Lung (tissue), 12 donors: ENCODE results near the gene SCYGR4. TPM values are rescaled to one million over a fixed set of nuclear protein-coding genes. Genes with fewer than 3 reads are reported as not detected.

ENCODE experiments used
- ATAC-seq: fragments of 200-7000 bp; cut with Tn5 transposase; one replicate; pipeline ENCODE4 v1.9.1; 2020; ENCODE audit warnings: moderate number of reproducible peaks; ENCODE audit not compliant: insufficient read depth, low FRiP score
- DNase-seq, 3 donors: peaks; one replicate each; pipeline ENCODE4 v3.0.0-alpha.2; 2013 to 2017
- H3K27ac ChIP-seq, 2 donors: one replicate each; pipeline ENCODE4 v1.5.1; 2013; ENCODE audit warnings: mild to moderate bottlenecking in 2 of 2, moderate library complexity in 2 of 2, control low read depth in 1 of 2, inconsistent platforms in 1 of 2, low read depth in 1 of 2, low read length in 1 of 2
- H3K27me3 ChIP-seq, 3 donors: one replicate each; pipeline ENCODE4 v1.5.1; 2013; ENCODE audit warnings: low read length in 2 of 3; ENCODE audit not compliant: control insufficient read depth in 3 of 3, insufficient read depth in 3 of 3
- H3K36me3 ChIP-seq, 4 donors: one replicate each; pipeline ENCODE4 v1.5.1; 2013; ENCODE audit warnings: low read length in 4 of 4, mild to moderate bottlenecking in 1 of 4, moderate library complexity in 1 of 4; ENCODE audit not compliant: control insufficient read depth in 4 of 4, insufficient read depth in 4 of 4
- H3K4me1 ChIP-seq, 5 donors: one replicate each; pipeline ENCODE4 v1.5.1; 2013; ENCODE audit warnings: low read length in 5 of 5, mild to moderate bottlenecking in 2 of 5, moderate library complexity in 1 of 5; ENCODE audit not compliant: control insufficient read depth in 5 of 5, insufficient read depth in 5 of 5
- H3K4me3 ChIP-seq: one replicate; pipeline ENCODE4 v1.5.1; 2013; ENCODE audit warnings: mild to moderate bottlenecking, control low read depth, moderate library complexity
- H3K9ac ChIP-seq, 2 donors: one replicate each; pipeline ENCODE4 v1.5.1; 2013; ENCODE audit warnings: low read length in 2 of 2, control low read depth in 1 of 2; ENCODE audit not compliant: insufficient read depth in 1 of 2
- H3K9me3 ChIP-seq, 4 donors: one replicate each; pipeline ENCODE4 v1.5.1; 2013; ENCODE audit warnings: low read length in 3 of 4, mild to moderate bottlenecking in 1 of 4, moderate library complexity in 1 of 4; ENCODE audit not compliant: control insufficient read depth in 4 of 4, insufficient read depth in 3 of 4
- WGBS, 2 donors: extraction: QIAGEN DNeasy Blood & Tissue Kit; methylation state at CpG; one replicate each; pipeline ENCODE4 v1.1.7; 2013; 5-methylcytosine and 5-hydroxymethylcytosine counted together
- polyA plus RNA-seq, 2 donors: library from polyadenylated mRNA; stranded (reverse); fragments of 200-250 nt; gene quantifications; one replicate each; pipeline ENCODE4 v1.2.1, GENCODE V29; 2013
- total RNA-seq, 2 donors: library from RNA; depleted of rRNA in 1 of 2; stranded (reverse); fragments of >200 nt in 1 of 2; gene quantifications; one replicate each; pipeline ENCODE4 v1.2.1, GENCODE V29; 2014 to 2021
- TF ChIP-seq, protein P1 (sequence below): IDR thresholded peaks from 2 replicates; pipeline ENCODE4 v1.5.1; 2012; ENCODE audit warnings: mild to moderate bottlenecking; ENCODE audit errors: control extremely low read depth, extremely low read depth
- donor health status: control.
- donor health status: control.
- donor health status: Bipolar disorder and iron deficiency.
- donor health status: healthy.
- donor health status: DM: yes; HTN: yes; CAD: no.

Gene SCYGR4
- total and polyA plus RNA-seq, 4 donors, result not detected

DNA sequence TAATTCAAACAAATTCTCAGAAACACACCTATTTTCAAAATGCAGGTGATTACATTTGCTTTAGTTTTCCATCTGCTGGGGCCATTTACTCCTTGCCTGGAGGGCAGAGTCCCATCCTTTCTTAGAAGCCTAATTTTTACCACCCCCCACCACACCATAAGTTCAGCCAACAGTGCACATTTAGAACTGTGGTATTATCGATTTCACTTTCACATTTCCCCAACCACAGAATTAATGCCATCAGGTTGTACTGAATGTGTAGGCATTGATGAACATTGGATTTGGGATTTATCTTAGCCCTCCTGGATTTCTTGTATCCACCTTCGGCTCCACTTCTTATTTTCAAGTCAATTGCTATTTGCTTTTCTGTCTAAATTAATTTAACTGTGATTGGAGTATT is 7.2 kb upstream of the SCYGR4 start:
- Histone ChIP-seq H3K36me3 (no peaks in the 10 kb centered on the region), H3K27me3 (no peaks in the 10 kb centered on the region), H3K9ac (no peak overlapping the region), H3K27ac (no peak overlapping the region), H3K9me3 (no peaks in the 10 kb centered on the region), H3K4me1 (peaks cover 0 to 4% (median 2%) of the 10 kb centered on the region in 5 donors), H3K4me3 (no peak overlapping the region)
- no peak for ATAC-seq
- no peak for DNase-seq
- TF ChIP-seq, protein P1, sequence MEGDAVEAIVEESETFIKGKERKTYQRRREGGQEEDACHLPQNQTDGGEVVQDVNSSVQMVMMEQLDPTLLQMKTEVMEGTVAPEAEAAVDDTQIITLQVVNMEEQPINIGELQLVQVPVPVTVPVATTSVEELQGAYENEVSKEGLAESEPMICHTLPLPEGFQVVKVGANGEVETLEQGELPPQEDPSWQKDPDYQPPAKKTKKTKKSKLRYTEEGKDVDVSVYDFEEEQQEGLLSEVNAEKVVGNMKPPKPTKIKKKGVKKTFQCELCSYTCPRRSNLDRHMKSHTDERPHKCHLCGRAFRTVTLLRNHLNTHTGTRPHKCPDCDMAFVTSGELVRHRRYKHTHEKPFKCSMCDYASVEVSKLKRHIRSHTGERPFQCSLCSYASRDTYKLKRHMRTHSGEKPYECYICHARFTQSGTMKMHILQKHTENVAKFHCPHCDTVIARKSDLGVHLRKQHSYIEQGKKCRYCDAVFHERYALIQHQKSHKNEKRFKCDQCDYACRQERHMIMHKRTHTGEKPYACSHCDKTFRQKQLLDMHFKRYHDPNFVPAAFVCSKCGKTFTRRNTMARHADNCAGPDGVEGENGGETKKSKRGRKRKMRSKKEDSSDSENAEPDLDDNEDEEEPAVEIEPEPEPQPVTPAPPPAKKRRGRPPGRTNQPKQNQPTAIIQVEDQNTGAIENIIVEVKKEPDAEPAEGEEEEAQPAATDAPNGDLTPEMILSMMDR, result no peak
- WGBS, 2 donors, result 80 to 85% methylated on average over 2 of the region's 2 CpGs

DNA sequence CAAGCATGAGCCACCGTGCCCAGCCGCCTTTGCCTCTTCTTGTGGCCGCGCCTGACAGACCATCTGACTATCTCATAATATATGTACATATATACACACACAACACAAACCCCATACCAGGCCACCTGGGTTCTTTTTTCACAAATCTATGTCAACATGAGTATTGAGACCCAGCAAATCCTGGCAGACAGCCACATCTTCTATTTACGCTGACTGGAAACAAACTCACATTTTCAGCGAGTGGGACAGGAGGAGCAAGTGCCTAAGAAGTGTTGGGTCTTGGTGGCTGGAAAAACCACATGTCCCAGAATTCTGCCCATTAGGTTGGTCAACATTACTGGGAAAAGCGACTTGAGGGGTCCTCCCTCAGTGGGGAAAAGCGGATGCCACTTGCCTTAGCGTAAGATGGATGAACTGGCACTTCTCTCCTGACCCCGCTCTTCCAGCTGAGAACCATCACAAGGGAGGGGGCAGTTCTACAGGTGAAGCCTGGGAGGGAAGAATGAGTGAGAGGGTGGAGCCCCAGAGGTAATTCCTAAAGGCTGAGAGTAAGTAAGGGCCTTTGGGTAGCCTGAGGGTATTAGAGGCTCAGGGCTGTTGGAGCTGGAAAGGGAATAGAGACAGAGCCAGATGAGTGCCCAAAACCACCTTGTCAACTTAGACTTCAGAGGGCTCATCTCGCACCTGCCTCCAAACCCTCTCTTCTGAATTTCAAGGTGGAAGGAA is 4.6 kb upstream of the SCYGR4 start:
- 81 to 93% methylated on average over 11 of the region's 11 CpGs for WGBS, 2 donors
- ATAC-seq (no peak), DNase-seq (peak in 1 of 3 donors; percentile 26)
- H3K27me3 ChIP-seq, result no peaks in the 10 kb centered on the region
- no peaks in the 10 kb centered on the region for H3K9me3 ChIP-seq
- H3K4me1 ChIP-seq, result peaks cover 0 to 3% (median 2%) of the 10 kb centered on the region in 5 donors
- H3K27ac ChIP-seq, result no peak overlapping the region
- TF ChIP-seq, protein P1, result no peak
- H3K4me3 ChIP-seq, result no peak overlapping the region
- no peaks in the 10 kb centered on the region for H3K36me3 ChIP-seq
- no peak overlapping the region for H3K9ac ChIP-seq

GRCh38 chr2:227613272-227613660 is 4.0 kb upstream of the SCYGR4 start:
- no peak for DNase-seq
- no peaks in the 10 kb centered on the region for H3K27me3 ChIP-seq
- H3K9me3 ChIP-seq, result no peaks in the 10 kb centered on the region
- no peaks in the 10 kb centered on the region for H3K36me3 ChIP-seq
- no peak overlapping the region for H3K27ac ChIP-seq
- peak; percentile 38 for ATAC-seq
- H3K9ac ChIP-seq, result no peak overlapping the region
- peaks cover 0 to 2% (median 0%) of the 10 kb centered on the region in 5 donors for H3K4me1 ChIP-seq
- TF ChIP-seq, protein P1, result no peak
- no peak overlapping the region for H3K4me3 ChIP-seq
- WGBS, 2 donors, result 49 to 86% methylated on average over 4 of the region's 4 CpGs

GRCh38 chr2:227614246-227614645 is 3.1 kb upstream of the SCYGR4 start:
- DNase-seq (no peak), ATAC-seq (no peak)
- WGBS, 2 donors, result 95 to 96% methylated on average over 4 of the region's 4 CpGs
- H3K27ac ChIP-seq, result no peak overlapping the region
- TF ChIP-seq, protein P1, result no peak
- no peaks in the 10 kb centered on the region for H3K36me3 ChIP-seq
- no peak overlapping the region for H3K9ac ChIP-seq
- no peaks in the 10 kb centered on the region for H3K27me3 ChIP-seq
- H3K4me3 ChIP-seq, result no peak overlapping the region
- H3K4me1 ChIP-seq, result no peaks in the 10 kb centered on the region
- H3K9me3 ChIP-seq, result no peaks in the 10 kb centered on the region
